GM12878 (cell line): ENCODE results near the gene MFSD12. TPM values are rescaled to one million over a fixed set of nuclear protein-coding genes. Genes with fewer than 3 reads are reported as not detected.

Experiments used
- ATAC-seq: fragments of 200-7000 bp; cut with Tn5 transposase; 3 replicates; pipeline ENCODE4 v1.9.1; 2020; ENCODE audit warnings: mild to moderate bottlenecking, moderate library complexity
- BruUV-seq: library from RNA; stranded (reverse); fragments of 400-500 nt; replicated peaks from 2 replicates; lab custom pipeline; 2021; lab: Mats Ljungman, UMichigan
- CTCF ChIA-PET: fragments of 300-600 bp; sonication (Branson Sonifier 250); formaldehyde crosslinking; extraction: SDS; loops from one replicate; lab custom pipeline; 2021; ENCODE audit warnings: inconsistent platforms; lab: Yijun Ruan, JAX
- POLR2A ChIA-PET: fragments of 350-600 bp; formaldehyde crosslinking; extraction: SDS; loops from one replicate; lab custom pipeline; 2021; ENCODE audit warnings: inconsistent platforms; lab: Charles Lee
- RAD21 ChIA-PET: fragments of 300-600 bp; sonication (Branson Sonifier 250); formaldehyde crosslinking; loops from one replicate; lab custom pipeline; 2023; ENCODE audit warnings: antibody characterized with exemption; ENCODE audit not compliant: unreplicated experiment; lab: Charles Lee
- SMC1A ChIA-PET: fragments of 300-600 bp; sonication (Branson Sonifier 250); formaldehyde crosslinking; loops from one replicate; lab custom pipeline; 2023; ENCODE audit not compliant: unreplicated experiment, uncharacterized antibody; lab: Charles Lee
- DNase-seq: peaks from one replicate; pipeline ENCODE4 v3.0.0-alpha.2; 2011; ENCODE audit warnings: low read depth, low spot score
- FAIRE-seq: peaks from 3 replicates; lab custom pipeline; 2011; peaks lifted over from hg19 to GRCh38; lab: Jason Lieb, UNC
- H2AFZ ChIP-seq: 2 replicates; pipeline ENCODE4 v1.6.0; 2011; ENCODE audit warnings: low read depth, low read length, control low read depth; ENCODE audit not compliant: control insufficient read depth
- H3K27ac ChIP-seq: 2 replicates; pipeline ENCODE4 v1.5.1; 2011; ENCODE audit warnings: control low read depth; ENCODE audit not compliant: control insufficient read depth, insufficient read depth
- H3K27me3 ChIP-seq, 2 experiments: replicated peaks in 1 of 2; 2 replicates each; pipeline versions ENCODE4 v1.6.0 to v1.6.1; 2011; ENCODE audit warnings: low read length in 1 of 2; ENCODE audit not compliant: control insufficient read depth in 2 of 2, insufficient read depth in 2 of 2
- H3K36me3 ChIP-seq, 2 experiments: 2 replicates each; pipeline ENCODE4 v1.5.1; 2011; ENCODE audit warnings: low read length in 1 of 2; ENCODE audit not compliant: control insufficient read depth in 2 of 2, insufficient read depth in 2 of 2
- H3K4me1 ChIP-seq: 2 replicates; pipeline ENCODE4 v1.6.1; 2011; ENCODE audit warnings: mild to moderate bottlenecking, low read length, moderate library complexity, mixed read lengths; ENCODE audit not compliant: control insufficient read depth, insufficient read depth
- H3K4me2 ChIP-seq: 2 replicates; pipeline ENCODE4 v1.6.0; 2011; ENCODE audit warnings: control low read depth; ENCODE audit not compliant: control insufficient read depth, insufficient read depth
- H3K4me3 ChIP-seq: fragments of 200-600 bp; sonication (generic); 2 replicates; pipeline ENCODE4 v1.5.1; 2016
- H3K79me2 ChIP-seq: 2 replicates; pipeline ENCODE4 v1.6.0; 2011; ENCODE audit warnings: low read length; ENCODE audit not compliant: control insufficient read depth, insufficient read depth
- H3K9ac ChIP-seq: 2 replicates; pipeline ENCODE4 v1.8.0; 2011; ENCODE audit warnings: low read length, control low read depth, mixed read lengths; ENCODE audit not compliant: control insufficient read depth, insufficient read depth
- H3K9me3 ChIP-seq: replicated peaks from 3 replicates; pipeline ENCODE4 v1.5.1; 2011; ENCODE audit warnings: mild to moderate bottlenecking, low read length; ENCODE audit not compliant: control insufficient read depth, insufficient read depth
- H4K20me1 ChIP-seq: 2 replicates; pipeline ENCODE4 v1.6.0; 2011; ENCODE audit not compliant: control insufficient read depth, insufficient read depth
- BCL11A ChIP-seq: IDR thresholded peaks from 2 replicates; pipeline ENCODE4 v1.6.1; 2011; ENCODE audit warnings: low read depth, low read length
- ELK1 ChIP-seq: IDR thresholded peaks from 2 replicates; pipeline ENCODE4 v1.6.1; 2012; ENCODE audit warnings: low read depth, low read length, improper control_type of control experiment
- KLF5 ChIP-seq: fragments of 450-650 bp; IDR thresholded peaks from 2 replicates; pipeline ENCODE4 v1.6.1; 2014; ENCODE audit warnings: mild to moderate bottlenecking; ENCODE audit not compliant: partially characterized antibody
- PAX8 ChIP-seq: fragments of 450-650 bp; IDR thresholded peaks from 2 replicates; pipeline ENCODE4 v1.6.1; 2017; ENCODE audit warnings: mild to moderate bottlenecking, moderate library complexity
- ZNF24 ChIP-seq: fragments of 450-650 bp; IDR thresholded peaks from 2 replicates; pipeline ENCODE4 v1.6.1; 2017; ENCODE audit warnings: antibody characterized with exemption, mild to moderate bottlenecking
- WGBS: methylation state at CpG from one replicate; pipeline ENCODE4 v1.1.6; 2016; ENCODE audit warnings: low lambda C conversion rate; ENCODE audit not compliant: insufficient replicate concordance, insufficient coverage; ENCODE audit errors: missing lambda C conversion rate; 5-methylcytosine and 5-hydroxymethylcytosine counted together
- in situ Hi-C: fragments of 300-500 bp; cut with MboI; formaldehyde crosslinking; loops from 9 replicates; pipeline ENCODE4 v1.14.3; 2018; ENCODE audit warnings: mixed read lengths
- intact Hi-C: fragments of 100-400 bp; cut with micrococcal nuclease; formaldehyde crosslinking; loops from one replicate; pipeline ENCODE4 v1.14.2; 2022; ENCODE audit not compliant: unreplicated experiment
- polyA plus RNA-seq, 11 experiments: library from polyadenylated mRNA; depleted of rRNA in 4 of 11; unstranded in 6 of 11; stranded (reverse) in 5 of 11; fragments of >200 nt; fragmentation: Nextera tagmentation in 4 of 11; fragmentation: Illumina TruSeq in 1 of 11; extraction: Ambion mirVana in 4 of 11; extraction: Trizol in 1 of 11; gene quantifications; 1 replicate in 1 of 11; 2 replicates in 10 of 11; pipeline versions ENCODE4 v1.2.1 to v1.2.3, GENCODE V29; 2011 to 2016; ENCODE audit warnings: inconsistent platforms in 2 of 11, missing spikeins in 2 of 11, low read depth in 1 of 11
- total RNA-seq, 4 experiments: library from RNA; depleted of rRNA in 3 of 4; stranded (reverse); fragments of >200 nt in 3 of 4; fragmentation: Illumina TruSeq in 1 of 4; extraction: Trizol in 1 of 4; gene quantifications; 2 replicates each; pipeline versions ENCODE4 v1.2.1 to v1.2.3, GENCODE V29; 2013 to 2021

Gene MFSD12
- total and polyA plus RNA-seq, 10 of the 15 experiments (the other 5 are each of a cell fraction or from before 2014, with no cell fraction given), result 0.58 to 65.9 (median 16.8) TPM

DNA sequence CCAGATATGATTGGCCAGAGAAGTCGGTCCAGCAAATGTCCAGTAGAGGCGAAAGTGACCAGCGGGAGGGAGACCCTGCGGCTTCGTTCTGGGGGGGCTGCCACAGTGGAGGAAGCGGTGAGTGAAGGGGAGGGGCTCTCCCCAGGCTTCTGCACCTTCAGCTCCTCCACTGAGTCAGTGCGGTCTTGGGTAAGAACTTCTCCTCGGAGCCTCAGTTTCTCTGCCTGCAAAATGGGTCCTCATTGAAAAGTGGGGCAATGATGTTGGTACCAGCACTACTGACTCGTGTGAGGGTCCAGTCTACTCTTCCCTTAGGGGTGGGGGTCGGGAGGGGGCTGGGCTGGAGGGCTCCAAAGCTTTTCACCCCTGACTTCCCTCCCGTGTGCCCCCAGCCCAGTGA lies 32.1 kb upstream of the MFSD12 start:
- Histone ChIP-seq H4K20me1 (no peaks in the 10 kb centered on the region), H3K36me3 (no peaks in the 10 kb centered on the region), H3K79me2 (no peaks in the 10 kb centered on the region), H3K9ac (no peak overlapping the region), H3K4me1 (no peaks in the 10 kb centered on the region), H3K4me2 (no peak overlapping the region), H3K27me3 (peaks cover 0 to 2% of the 10 kb centered on the region in 2 experiments; a peak in 1 of 4 replicates), H3K9me3 (peaks cover 2% of the 10 kb centered on the region; the same call in 1 of the 3 replicates), H2AFZ (no peak overlapping the region), H3K27ac (no peak overlapping the region), H3K4me3 (no peak overlapping the region)
- BruUV-seq, result no TSS peak
- FAIRE-seq (no peak), ATAC-seq (no peak), DNase-seq (no peak)
- in situ Hi-C loops (no loop called here), intact Hi-C loops (no loop called here)
- CTCF ChIA-PET, result no interaction called here
- RAD21 ChIA-PET, result interaction anchor here (0.8 kb wide), 1 partner anchor 16 kb away, joined by 3 read pairs; no protein-coding TSS in a partner anchor
- WGBS, result 57% methylated on average over 11 of the region's 11 CpGs
- TF ChIP-seq KLF5 (no peak), ELK1 (no peak)
- POLR2A ChIA-PET, result no interaction called here
- SMC1A ChIA-PET, result no interaction called here

GRCh38 chr19:3586707-3587346 lies 29.4 kb upstream of the MFSD12 start:
- H3K4me2 ChIP-seq, result no peak overlapping the region
- DNase-seq, result no peak
- ChIA-PET SMC1A (interaction anchor here (0.7 kb wide), 1 partner anchor 31 kb away, joined by 3 read pairs; no protein-coding TSS in a partner anchor), RAD21 (no interaction called here), POLR2A (interaction anchor here (0.6 kb wide), 1 partner anchor 17 kb away, joined by 6 read pairs; no protein-coding TSS in a partner anchor), CTCF (interaction anchor here (1.8 to 1.9 kb wide), 2 partner anchors 18 to 23 kb away, joined by 4 read pairs; no protein-coding TSS in a partner anchor)
- WGBS, result 74% methylated on average over 26 of the region's 31 CpGs
- H2AFZ ChIP-seq, result no peak overlapping the region
- H4K20me1 ChIP-seq, result no peaks in the 10 kb centered on the region
- peaks cover 0 to 2% of the 10 kb centered on the region in 2 experiments; a peak in 1 of 4 replicates for H3K27me3 ChIP-seq
- H3K4me1 ChIP-seq, result no peaks in the 10 kb centered on the region
- FAIRE-seq, result no peak
- no peak overlapping the region for H3K4me3 ChIP-seq
- TF ChIP-seq BCL11A (no peak), ZNF24 (no peak), PAX8 (no peak)
- in situ Hi-C loops (no loop called here), intact Hi-C loops (no loop called here)
- peaks cover 2% of the 10 kb centered on the region; the same call in 1 of the 3 replicates for H3K9me3 ChIP-seq
- no TSS peak for BruUV-seq
- H3K9ac ChIP-seq, result no peak overlapping the region
- ATAC-seq, result no peak
- H3K27ac ChIP-seq, result no peak overlapping the region
- H3K79me2 ChIP-seq, result no peaks in the 10 kb centered on the region
- no peaks in the 10 kb centered on the region for H3K36me3 ChIP-seq
